ENCODE measurements around the gene ECM2.

ECM2 gene

DNA sequence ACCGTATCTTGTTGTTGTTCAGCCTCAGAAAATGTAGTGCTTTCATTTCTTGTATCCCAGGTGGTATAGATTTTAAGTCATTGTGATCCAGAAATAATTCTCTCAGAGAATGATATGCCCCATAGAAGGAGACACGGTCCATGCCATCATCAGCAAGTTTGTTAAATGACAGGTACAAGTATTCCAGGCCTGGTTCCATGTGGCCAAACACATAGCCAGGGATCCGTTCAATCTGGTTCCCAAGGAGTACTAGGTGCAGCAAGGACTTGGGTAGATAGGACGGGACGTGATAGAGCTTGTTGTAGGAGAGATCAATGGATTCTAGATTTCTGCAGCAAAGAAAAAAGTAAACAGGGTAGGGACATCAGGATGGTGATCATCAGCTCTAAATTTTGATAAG, 35.1 kb downstream of the ECM2 start:
- DNase-seq (ENCODE audit: low spot score) = no peak

DNA sequence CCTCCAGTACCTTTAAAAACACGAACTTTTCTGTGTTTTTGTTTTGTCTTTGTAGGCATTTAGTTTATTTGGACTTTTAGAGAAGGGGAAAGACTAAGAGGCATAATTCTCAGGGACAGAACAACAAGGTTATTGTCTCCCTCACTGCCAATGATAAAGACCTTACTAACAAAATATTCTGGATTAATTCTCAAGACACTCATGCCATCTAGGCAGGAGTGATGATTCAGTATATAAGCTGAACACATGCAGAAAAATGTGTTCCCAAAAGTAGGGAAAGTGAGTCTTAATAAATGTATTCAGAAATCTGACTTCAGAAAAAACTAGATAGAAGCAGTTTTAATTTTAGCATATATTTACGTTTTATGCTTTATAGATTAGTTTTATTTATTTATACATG, 36.1 kb downstream of the ECM2 start:
- no peak for DNase-seq (ENCODE audit: low spot score)

DNA sequence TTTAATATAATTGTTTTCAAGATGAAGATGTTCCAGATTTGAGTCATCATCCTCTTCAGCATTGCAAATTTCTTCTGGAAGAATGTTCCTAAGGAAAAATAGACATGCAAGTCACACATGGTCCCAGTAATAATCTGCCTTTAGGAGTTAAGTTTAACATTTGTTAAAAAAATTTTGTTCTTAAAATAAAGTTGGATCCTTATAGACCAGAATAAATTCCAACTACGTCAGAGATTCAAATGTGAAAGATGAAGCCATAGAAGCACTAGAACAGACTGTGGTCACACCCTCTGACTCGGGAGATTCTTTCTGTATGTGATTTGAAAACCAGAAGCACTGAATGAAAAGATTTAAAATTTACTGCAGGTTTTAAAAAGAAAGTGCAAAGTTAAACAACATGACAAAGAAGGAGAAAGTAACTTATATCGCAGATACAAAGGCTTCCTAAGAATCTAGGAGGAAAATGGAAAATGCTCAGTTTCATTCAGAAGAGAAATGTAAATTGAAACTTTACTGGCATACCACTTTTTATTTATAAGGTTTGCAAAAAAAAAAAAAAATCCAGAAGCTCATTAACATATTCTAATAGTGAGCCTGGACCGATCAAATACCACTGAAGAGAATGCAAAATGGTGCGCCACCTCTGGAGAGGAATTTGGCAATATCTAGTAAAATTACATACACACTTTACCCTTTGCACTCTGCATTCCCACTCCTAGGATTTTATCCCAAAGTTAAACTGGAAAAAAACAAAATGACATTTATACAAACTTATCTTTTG, 39.2 kb downstream of the ECM2 start:
- DNase-seq (ENCODE audit: low spot score) = no peak

DNA sequence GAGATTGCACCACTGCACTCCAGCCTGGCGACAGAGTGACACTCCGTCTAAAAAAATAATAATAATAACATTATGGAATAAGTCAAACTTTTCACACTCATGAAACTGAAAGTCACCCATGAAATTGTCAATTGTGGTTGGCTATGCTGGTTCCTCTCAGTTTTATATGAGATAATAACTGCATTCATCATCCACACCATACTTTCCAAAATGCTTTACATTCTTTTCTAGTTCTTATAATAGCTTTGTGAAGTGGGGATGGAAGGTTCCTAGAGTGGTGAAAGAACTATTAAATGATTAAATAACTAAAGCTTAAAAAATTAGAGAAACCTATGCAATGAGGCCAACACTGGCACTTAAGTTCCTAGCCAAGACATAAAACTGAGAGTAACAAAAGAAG, 40.9 kb downstream of the ECM2 start:
- DNase-seq (ENCODE audit: low spot score) = no peak

DNA sequence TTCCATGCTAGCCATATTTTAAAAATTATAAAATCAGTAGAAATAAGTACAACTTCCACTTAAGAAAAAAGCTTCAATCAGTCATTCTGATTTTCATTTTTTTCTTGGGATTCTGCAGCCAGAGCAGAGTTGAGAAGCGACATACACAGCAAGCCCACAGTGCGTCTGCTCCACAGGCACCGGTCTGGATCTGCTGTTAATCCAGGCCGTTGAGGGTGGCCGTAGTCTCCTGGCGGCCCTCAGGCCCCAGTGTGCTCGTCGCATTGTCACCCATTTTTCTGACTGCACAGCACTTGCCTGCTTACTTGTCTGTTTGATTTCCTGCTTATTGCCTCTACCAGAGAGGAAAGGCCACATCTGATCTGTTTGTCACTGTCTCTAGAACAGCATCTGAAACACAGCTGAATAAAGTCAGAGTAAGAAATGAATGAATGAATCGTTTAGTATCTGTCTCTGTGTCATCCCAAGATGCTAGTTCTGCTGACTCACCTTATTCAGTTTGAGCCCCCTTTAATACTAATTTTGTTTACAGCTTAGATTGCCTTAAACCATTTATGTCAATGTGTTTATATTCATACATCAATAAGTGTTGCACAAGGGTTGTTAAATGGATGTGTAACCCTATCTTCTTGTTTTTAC, 41.9 kb downstream of the ECM2 start:
- no peak for DNase-seq (ENCODE audit: low spot score)

DNA sequence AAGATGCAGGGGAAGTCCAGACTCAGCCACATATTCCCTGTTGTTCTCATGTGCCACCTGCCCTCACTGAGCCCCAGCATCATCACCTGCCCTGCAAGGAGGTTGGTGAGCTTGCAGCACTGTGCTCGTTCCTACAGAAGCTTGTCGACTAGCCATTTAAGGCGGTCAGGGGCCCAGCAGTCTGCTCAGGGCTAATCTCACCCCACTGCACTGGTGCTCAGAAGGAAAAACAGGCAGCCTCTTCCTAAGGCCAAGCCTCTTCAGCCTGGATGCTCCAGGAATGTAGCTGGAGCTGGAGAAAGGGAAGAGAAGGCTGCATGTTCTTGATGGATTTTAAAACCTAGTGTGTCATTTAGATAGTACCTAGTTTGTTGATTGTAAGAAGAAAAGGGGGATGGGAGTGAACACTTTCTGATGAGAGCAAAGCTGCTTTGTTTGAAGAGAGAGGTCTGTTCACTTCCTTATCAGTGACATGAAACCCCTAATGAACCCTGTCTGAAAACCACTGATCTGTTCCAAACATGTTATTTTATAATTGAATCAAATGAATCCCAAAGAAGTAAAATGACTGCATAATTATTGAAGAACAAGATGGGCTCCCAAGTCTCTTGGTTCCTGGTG, 42.9 kb downstream of the ECM2 start:
- no peak for DNase-seq (ENCODE audit: low spot score)

DNA sequence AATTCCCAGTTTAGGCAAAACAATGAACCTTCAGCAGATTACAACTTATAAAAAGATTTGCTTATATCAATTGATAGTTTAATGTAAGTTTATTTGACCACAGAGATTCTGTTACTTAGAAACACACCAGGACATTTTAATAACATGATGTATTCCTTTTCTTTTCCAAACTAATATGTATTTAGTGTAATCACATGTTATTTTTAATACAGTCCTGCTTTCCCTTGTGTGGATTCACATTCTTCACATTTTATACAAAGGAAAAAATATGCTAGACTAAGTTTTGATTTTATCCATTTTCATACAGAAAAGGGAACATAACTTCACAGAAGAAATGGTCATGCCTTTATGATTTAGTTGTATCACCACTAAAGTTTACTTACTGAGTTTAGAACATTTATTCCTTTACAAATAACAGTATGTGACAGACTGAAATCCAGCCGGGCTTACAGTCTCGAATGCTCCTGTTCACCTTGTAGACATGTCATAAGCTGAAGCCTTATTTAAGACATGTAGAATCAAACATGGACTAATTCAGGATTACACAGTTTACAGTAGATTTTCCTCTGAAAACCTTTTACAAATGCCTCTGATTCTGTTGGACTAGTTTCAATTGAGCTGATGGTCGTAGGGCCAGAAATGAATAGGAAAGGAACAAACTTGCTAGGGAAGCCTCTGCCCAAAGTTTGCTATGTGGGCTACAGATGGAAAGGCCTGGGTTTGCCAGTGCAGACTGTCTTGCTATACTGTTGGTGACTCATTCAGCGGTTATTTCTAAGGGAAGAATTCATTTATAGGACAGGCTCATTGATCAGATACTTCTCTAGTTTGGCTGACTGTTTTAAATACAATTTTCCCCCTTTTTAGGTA, 46.9 kb downstream of the ECM2 start:
- no peak for DNase-seq (ENCODE audit: low spot score)

DNA sequence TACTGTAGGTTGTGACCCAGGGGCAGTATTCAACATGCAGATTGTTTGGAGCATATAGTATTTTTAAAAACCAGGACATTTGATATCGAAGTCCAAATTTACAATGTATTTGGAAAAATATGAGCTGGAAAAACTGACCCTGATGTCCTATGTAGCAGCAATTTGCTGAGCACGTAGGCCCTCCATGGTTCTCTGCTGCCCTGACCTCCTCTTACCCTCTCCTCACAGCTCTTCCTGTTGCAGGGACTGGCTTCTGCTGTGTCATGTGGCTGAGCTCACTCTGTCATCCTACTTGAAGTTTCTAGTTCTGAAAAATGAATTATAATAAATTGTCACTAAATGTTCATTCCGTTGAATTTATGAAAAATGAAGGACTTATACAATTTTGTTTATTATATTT, 49.4 kb downstream of the ECM2 start:
- DNase-seq (ENCODE audit: low spot score) = no peak

DNA sequence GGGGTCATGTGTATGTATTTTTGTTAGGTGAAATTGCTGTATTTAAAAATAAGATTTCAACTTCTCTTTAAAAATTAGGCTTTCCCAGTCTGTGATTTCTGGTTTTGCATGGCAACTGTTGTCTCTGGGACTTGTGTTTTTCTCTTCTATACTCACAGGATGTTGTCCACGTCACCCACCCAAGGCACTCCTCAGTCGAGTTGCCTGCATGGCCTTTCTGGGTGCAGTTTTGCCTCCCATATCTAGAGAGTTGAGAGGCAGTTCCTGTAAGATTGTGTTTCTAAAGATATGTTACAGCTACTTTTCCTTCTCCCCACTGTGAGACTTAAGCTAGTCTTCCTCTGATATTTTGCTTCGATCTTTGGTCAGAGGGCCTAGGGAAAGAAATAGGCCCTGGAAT, 51.2 kb downstream of the ECM2 start:
- no peak for DNase-seq (ENCODE audit: low spot score)

DNA sequence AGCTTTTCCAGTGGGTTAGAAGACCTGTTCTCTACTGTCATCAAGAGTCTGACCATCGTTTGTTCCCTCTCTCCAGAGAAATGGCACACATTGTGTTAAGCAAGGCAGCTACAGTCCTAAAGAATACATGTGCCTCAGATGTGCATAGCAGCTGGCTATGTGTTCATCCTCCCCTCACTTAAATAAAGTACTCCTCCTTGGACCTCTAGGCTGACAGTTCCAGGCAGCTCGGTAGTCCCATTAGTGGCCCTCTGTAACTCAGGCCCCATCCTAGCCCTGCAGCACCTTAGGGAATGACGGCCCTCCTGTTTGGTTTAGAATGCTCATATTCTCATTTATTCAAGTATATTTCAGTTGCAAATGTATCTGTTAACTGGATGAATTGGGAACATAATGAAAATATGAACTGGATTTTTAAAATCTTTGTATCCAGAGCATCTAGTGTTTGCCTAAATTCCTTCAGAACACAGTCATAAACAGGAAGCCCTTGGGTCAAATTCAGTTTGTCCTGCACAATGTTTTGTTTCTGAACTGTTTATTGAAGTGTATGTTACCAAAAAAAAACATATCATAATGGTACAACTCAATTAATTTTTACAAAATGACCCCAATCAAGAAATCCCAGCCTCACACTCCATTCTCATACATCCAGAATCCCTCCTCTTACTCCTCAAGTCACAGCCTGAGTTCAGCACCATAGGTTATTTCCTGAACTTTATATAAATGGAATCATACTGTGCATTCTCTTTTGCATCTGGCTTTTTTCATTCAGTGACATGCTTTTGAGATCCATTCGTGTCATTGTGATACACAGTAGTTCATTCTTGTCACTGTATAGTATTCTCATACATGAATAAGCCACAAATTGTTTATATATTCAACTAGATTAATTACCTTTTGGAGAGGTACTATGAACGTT, 51.9 kb downstream of the ECM2 start:
- no peak for DNase-seq (ENCODE audit: low spot score)

DNA sequence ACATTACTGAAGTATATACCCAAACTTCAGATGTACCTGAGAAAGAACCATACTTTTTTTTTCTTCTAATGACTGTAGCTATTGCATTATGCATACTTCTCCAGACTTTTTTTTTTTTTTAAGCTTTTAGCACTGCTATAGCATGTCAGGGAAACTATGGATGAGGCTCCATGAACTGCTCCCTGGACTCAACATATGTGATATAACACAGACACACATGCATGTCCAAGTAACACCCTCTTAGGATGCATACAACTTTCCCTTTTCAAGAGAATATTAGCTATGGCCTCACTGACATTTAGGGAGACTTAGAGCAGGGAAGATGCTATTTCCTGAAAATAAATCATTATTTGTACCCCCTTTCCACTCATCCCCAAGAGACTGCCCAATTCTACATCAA, 53.0 kb downstream of the ECM2 start:
- DNase-seq (ENCODE audit: low spot score) = no peak

DNA sequence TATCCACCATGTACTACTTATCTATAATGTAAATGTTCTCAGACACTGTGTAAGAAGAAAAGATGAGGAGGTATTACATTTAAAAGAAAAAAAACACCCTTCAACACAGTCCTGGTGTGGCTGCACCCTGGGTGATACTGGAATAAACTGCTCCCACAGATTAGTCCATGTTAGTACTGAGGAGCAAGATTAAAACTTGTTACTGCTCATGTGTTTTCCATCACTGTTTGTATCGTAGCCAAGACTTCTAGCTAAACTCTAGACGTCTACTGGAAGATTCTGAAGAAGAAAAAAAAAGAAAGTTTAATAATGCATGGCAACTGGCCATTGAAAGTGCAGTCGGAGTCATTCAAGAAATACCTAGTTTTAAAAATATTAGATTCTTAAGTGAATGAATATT, 53.5 kb downstream of the ECM2 start, which contains the start of gene ASPN:
ASPN (minus strand) TSS at position 178 of the 400 bp plus-strand sequence.
- DNase-seq (ENCODE audit: low spot score) = no peak

DNA sequence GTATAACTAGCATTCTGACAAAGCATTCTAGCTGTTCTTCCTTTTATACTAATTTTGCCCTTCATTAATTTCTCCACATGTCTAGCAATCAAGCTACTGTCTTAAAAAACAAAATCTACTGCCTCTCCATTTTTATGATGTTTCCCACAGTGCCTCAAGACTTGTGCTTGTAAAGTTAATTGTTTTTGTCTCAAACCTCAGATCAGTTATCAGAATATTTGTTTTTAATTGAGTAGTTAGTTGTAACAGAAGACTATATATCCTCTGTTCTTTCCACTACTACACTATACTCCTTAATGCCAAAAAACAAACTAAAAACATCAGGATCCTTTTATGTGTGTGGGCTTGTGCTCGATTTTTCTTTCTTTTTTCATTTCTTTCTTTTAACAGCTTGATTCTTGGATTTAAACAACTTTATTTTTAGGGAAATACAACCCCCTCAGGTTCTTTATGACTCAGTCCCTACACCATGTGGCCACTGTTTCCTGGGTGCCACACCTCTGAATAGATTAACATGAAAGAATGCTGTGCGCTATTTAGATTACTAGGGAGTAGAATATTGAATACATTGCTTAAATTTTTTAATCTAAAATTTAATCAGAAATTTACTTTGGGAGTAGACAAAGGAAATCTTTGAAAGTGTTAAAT, 54.7 kb downstream of the ECM2 start:
- DNase-seq (ENCODE audit: low spot score) = no peak

DNA sequence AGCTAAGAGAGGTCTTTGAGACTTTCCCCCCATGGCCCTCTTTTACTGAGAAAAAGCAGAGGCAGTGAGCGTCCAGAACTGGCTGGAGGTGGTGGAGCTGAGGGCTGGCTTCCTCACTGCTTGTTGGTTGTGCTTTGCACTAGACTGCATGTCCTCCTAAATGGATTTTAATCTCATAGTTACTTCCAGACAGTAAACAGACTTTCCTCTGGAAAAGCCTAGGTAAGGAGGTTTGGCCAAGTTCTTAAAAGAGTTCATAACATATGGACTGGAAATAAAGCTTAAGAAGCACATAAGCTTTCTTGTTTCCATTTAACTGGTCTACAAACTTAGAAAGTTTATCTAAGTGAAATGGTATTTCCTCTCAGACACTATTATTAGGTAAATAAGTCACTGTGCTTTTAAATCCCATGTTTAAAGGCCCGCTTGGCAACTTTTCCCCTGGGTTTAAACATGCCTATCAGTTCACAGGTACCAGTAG, 55.5 kb downstream of the ECM2 start:
- no peak for DNase-seq (ENCODE audit: low spot score)

DNA sequence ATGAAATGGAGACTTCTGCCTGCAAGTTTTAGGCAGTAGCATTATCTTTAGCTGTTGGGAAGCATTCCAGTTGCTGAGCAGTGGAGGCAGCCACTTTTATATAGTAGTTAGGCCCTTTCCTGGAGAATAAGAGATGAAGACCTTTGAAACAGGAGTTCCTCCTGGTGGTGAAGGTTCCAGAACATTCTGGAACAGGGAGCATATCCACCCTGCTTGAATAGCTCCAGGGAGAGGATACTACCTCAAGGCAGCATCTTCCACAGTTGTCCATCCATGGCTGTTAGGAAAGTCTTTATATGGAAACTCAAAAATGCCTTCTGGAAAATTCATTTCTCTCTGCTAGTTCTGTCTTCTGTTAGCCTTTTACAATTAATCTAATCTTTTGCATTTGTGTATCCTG, 56.4 kb downstream of the ECM2 start:
- no peak for DNase-seq (ENCODE audit: low spot score)

DNA sequence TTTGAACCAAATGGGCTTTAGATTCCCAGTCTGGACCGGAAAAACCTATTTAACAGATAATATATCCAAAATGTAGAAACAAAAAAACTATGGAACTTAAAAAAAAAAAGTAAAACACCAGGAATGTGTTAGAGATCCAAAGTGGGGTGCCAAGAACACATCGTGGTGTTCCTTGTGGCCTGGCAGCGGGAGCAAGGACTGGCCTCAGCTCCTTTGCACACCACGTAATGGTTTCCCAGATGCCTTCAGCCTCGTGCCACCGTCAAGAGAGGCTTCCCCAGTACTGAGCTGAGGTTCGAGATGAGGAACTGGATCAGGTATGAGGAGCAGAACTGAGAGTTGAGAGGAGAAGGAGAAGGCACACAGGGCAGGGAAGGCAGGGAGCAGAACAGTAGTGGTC, 57.0 kb downstream of the ECM2 start:
- DNase-seq (ENCODE audit: low spot score) = no peak

DNA sequence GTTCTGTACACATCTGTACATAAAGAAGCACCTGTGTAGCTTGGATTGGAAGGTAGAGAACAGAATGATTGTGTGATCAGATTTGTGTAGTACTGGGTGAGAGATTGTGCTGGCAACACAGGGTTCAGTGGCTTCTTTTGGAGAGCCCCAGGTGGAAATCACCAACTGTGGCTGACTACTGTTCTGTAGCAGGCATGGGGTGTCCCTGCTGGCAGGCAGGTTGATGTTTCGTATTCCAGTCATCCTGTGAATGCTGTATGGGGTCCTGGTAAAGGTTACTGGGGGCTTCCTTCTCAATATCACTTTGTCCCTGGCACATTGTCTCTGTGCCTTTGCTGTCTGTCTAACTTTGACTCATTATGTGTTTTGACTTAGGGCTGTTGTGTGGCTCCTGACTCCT, 58.8 kb downstream of the ECM2 start:
- DNase-seq (ENCODE audit: low spot score) = no peak

DNA sequence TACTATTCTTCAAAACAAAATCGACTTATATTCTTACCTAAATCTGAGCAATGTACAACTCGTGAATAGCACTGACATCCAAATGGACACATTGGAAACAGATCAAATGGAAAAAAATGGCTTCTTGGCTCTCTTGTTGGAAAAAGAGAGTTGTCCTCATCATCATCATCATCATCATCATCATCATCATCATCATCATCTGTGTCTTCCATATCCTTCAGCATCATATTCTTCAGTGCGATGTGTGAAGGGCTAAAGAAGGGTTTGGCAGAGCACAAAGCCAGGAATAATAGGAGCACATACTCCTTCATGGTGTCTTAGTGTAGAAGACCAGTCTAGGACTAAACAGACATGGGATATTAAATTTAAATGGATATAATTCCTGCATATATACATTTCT, 61.2 kb downstream of the ECM2 start:
- no peak for DNase-seq (ENCODE audit: low spot score)

DNA sequence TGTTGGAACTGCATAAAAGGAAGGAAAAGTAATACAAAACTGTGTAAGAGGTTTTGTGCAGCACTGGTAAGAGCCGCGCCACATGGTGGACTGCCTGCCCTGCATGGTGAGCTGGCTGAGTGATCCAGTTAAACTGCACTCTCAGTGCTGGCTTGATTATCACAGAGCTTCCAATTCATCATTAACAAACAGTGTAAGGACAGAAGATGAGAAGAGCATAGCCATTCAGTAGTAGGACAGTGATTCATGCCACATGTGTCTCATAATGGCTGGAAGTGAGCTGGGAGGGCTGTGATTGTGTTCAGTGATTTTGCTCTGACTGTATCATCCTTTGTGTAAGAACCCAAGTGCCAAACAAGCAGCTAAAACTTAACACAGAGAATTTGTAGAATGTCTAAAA, 67.6 kb downstream of the ECM2 start:
- DNase-seq (ENCODE audit: low spot score) = peak; percentile 51

DNA sequence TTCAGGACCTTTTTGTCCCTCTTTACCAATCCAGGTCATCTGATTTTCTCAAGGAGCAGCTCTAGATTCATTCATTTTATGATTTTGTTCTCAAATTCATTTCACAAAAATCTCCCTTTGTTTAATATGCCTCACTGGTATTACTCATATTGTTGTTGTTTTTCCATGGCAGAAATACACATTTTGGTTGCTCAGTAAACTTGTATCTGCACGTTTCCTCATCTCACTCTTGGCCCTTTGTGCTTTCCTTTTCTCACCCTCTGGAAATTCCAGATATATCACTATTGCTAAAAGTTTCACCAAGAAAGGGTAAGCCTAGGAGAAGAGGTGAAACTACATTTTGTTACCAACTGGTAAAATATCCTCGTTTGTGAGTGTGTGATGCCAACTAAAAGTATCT, 68.3 kb downstream of the ECM2 start:
- DNase-seq (ENCODE audit: low spot score) = no peak

DNA sequence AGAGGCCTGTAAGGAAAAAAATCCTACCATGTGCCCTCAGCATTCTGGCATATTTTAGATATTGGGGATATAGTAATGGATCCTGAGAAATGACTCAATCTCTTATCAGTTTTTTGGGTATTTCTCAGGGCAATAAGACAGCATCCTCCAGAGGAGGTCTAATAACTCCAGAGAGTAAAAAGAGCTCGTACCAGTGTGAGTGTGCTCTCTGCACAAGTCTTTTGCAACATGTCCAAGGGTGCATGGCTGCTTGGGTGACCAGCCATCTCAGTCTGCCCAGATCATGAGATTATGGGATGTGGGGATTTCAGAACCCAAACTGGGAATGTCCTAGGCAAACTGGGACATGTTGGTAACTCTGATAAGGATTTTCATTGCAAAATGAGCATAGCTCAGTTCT, 68.7 kb downstream of the ECM2 start:
- no peak for DNase-seq (ENCODE audit: low spot score)
